ENCODE data around the gene SPRN. TPM values are rescaled to one million over a fixed set of nuclear protein-coding genes. Genes with fewer than 3 reads are reported as not detected.

SPRN gene
- total and polyA plus RNA-seq, 2 donors (not counting 1 experiment from before 2014, with no cell fraction given), result 0.33 to 1.2 TPM

DNA sequence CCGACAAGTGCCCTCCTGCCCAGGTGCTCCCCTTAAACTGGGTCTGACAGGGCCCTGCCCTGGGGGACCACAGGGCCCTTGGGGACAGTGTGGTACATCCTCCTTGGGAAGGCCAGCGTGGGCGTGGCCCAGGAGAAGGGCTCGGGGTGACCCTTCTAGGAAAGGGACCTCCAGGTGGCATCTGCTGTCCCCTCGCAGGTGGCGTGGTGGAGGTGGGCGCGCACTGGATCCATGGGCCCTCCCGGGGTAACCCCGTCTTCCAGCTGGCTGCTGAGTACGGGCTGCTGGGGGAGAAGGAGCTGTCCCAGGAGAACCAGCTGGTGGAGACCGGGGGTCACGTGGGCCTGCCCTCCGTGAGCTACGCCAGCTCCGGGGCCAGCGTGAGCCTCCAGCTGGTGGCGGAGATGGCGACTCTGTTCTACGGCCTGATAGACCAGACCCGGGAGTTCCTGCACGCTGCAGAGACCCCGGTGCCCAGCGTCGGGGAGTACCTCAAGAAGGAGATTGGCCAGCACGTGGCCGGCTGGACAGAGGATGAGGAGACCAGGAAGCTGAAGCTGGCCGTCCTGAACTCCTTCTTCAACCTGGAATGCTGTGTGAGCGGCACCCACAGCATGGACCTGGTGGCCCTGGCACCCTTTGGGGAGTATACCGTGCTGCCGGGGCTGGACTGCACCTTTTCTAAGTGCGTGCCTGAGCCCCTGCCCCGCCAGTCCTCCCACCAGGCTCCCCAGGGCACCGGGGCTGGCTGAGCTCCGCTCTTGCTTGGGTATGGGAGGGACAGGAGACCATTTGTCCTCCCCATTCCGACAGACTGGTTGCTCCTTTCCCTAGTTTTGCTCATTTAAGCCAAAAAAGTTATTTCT lies 44.4 kb downstream of the SPRN start:
- TF ChIP-seq EZH2 (IDR thresholded peaks at IDR 0.05; ENCODE audit: low read length, missing control alignments), result no peak
- TF ChIP-seq, protein P1, sequence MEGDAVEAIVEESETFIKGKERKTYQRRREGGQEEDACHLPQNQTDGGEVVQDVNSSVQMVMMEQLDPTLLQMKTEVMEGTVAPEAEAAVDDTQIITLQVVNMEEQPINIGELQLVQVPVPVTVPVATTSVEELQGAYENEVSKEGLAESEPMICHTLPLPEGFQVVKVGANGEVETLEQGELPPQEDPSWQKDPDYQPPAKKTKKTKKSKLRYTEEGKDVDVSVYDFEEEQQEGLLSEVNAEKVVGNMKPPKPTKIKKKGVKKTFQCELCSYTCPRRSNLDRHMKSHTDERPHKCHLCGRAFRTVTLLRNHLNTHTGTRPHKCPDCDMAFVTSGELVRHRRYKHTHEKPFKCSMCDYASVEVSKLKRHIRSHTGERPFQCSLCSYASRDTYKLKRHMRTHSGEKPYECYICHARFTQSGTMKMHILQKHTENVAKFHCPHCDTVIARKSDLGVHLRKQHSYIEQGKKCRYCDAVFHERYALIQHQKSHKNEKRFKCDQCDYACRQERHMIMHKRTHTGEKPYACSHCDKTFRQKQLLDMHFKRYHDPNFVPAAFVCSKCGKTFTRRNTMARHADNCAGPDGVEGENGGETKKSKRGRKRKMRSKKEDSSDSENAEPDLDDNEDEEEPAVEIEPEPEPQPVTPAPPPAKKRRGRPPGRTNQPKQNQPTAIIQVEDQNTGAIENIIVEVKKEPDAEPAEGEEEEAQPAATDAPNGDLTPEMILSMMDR (conservative IDR thresholded peaks at IDR 0.05 in 1 of 2, IDR thresholded peaks at IDR 0.05 in 1 of 2; ENCODE audit: low read depth in 1 of 2, low read length in 2 of 2), result no peak
- Histone ChIP-seq H3K4me1 (ENCODE audit: control insufficient read depth, extremely low read depth, insufficient read depth, low read length) (peaks cover 2% of the 10 kb centered on the region), H4K20me1 (ENCODE audit: control insufficient read depth, extremely low read depth, insufficient read depth, low read length) (no peaks in the 10 kb centered on the region), H3K27ac (ENCODE audit: insufficient read depth, low read length) (no peak overlapping the region), H3K79me2 (ENCODE audit: control insufficient read depth, insufficient read depth, low read length) (no peaks in the 10 kb centered on the region), H3K9me3 (ENCODE audit: control insufficient read depth, insufficient read depth, low read depth, low read length) (no peaks in the 10 kb centered on the region), H3K4me3 (replicated peaks in 1 of 4; ENCODE audit: control extremely low read depth in 1 of 4, insufficient read depth in 1 of 4, low read depth in 3 of 4, low read length in 4 of 4) (peak overlapping the region; percentile 15 to 66 (median 44)), H3K27me3 (ENCODE audit: control insufficient read depth, insufficient read depth, low read length) (no peaks in the 10 kb centered on the region), H3K9ac (ENCODE audit: insufficient read depth, low read length) (peak overlapping the region; percentile 65), H3K36me3 (ENCODE audit: control insufficient read depth, insufficient read depth, low read length) (no peaks in the 10 kb centered on the region), H3K4me2 (ENCODE audit: extremely low read depth, insufficient read depth, low read length) (peak overlapping the region; percentile 68), H2AFZ (ENCODE audit: low read length) (no peak overlapping the region)
- DNase-seq (ENCODE audit: low read depth in 2 of 2), result no peak

DNA sequence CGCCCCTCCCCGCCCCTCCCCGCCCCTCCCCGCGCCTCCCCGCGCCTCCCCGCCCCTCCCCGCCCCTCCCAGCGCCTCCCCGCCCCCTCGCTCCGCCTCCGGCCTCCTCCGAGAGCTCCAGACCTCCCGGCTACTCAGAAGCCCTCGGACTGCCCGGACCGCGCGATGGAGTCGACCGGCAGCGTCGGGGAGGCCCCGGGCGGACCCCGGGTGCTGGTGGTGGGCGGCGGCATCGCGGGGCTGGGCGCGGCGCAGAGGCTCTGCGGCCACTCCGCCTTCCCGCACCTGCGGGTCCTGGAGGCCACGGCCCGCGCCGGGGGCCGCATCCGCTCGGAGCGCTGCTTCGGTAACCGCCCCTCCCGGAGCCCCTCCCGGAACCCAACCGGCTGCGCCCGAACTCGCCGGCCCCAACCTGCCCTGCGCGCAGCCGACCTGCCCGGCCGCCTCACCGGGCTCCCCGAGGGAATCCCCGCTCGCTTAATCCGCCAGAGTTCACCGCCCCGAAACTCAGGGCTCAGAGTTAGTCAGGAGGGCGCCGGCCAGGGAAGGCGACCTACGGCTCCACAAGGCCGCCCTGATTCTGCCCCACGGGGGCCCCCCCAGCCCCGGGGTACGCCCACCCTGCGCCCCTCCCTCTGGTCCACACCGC lies 45.1 kb downstream of the SPRN start, which contains the start of gene PAOX:
PAOX (plus strand) TSS at position 111 of the 649 bp plus-strand sequence; CDS start at position 166, 55 bp downstream.
- Histone ChIP-seq H3K27ac (ENCODE audit: insufficient read depth, low read length) (no peak within 1 kb of the TSS), H3K79me2 (ENCODE audit: control insufficient read depth, insufficient read depth, low read length) (no peaks in the 10 kb centered on the region), H3K27me3 (ENCODE audit: control insufficient read depth, insufficient read depth, low read length) (no peaks in the 10 kb centered on the region), H3K4me3 (replicated peaks in 1 of 4; ENCODE audit: control extremely low read depth in 1 of 4, insufficient read depth in 1 of 4, low read depth in 3 of 4, low read length in 4 of 4) (peak within 1 kb of the TSS; percentile 54 to 79 (median 74)), H3K4me1 (ENCODE audit: control insufficient read depth, extremely low read depth, insufficient read depth, low read length) (peaks cover 2% of the 10 kb centered on the region), H3K9ac (ENCODE audit: insufficient read depth, low read length) (peak within 1 kb of the TSS; percentile 65), H3K4me2 (ENCODE audit: extremely low read depth, insufficient read depth, low read length) (peak within 1 kb of the TSS; percentile 91), H3K9me3 (ENCODE audit: control insufficient read depth, insufficient read depth, low read depth, low read length) (no peaks in the 10 kb centered on the region), H2AFZ (ENCODE audit: low read length) (peak within 1 kb of the TSS; percentile 94), H3K36me3 (ENCODE audit: control insufficient read depth, insufficient read depth, low read length) (no peaks in the 10 kb centered on the region), H4K20me1 (ENCODE audit: control insufficient read depth, extremely low read depth, insufficient read depth, low read length) (no peaks in the 10 kb centered on the region)
- no peak for TF ChIP-seq EZH2 (IDR thresholded peaks at IDR 0.05; ENCODE audit: low read length, missing control alignments)
- TF ChIP-seq, protein P1 (conservative IDR thresholded peaks at IDR 0.05 in 1 of 2, IDR thresholded peaks at IDR 0.05 in 1 of 2; ENCODE audit: low read depth in 1 of 2, low read length in 2 of 2), result no peak
- DNase-seq (ENCODE audit: low read depth in 2 of 2), result peak; percentile 44 to 64
